ENCODE measurements around the gene ESR1.

DNA sequence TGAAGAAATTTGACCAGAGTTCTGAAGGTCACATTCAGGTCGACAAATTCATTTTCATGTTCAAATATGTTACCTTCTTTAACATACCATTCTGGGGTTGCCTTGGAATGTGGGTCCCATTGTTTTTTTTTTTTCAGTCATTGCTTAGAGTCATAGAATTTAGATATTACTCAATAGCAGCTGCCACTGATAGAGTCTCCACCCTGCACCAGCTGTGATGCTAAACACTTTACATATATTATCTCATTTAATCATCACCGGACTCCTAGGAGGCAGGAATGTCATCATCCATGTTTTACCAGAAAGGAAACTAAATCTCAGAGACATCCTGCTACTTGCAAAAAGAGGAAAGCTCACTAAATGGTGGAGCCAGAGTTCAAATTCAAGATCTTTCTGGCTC, 204.7 kb downstream of the ESR1 start:
- TF ChIP-seq POLR2A (IDR thresholded peaks at IDR 0.05) (no peak), CTCF (IDR thresholded peaks at IDR 0.05) (no peak), POLR2AphosphoS5 (IDR thresholded peaks at IDR 0.05) (no peak)

All from breast epithelium (tissue), 3 donors.